ENCODE results near the gene UBE2L6. TPM values are rescaled to one million over a fixed set of nuclear protein-coding genes. Genes with fewer than 3 reads are reported as not detected.

The UBE2L6 gene
- total RNA-seq, 3 donors from 2014 or later, result 25.9 to 66.2 (median 48.1) TPM

DNA sequence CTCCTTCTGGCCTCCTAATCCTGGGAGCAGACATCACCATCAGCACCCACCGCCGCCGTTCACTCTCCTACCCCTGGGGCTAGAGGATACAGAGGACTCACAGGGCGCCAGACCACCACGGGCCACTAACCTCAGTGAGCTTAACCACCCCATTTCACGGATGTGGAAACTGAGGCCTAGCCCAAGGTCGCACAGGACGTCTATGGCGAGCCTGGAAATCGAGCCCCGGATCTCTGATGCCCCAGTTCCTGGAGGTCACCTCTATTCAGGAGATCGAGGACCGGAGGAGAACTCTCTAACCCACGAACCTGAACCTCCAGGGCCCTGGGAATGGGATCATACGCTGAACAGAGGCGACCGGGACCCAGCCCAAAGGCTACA, 37.3 kb downstream of the UBE2L6 start:
- no peaks in the 10 kb centered on the region for H3K36me3 ChIP-seq
- peak overlapping the region; percentile 60 to 79 (median 76) for H3K4me3 ChIP-seq
- TF ChIP-seq POLR2A (IDR thresholded peaks at IDR 0.05), result no peak
- TF ChIP-seq POLR2AphosphoS5 (IDR thresholded peaks at IDR 0.05), result no peak
- TF ChIP-seq CTCF (IDR thresholded peaks at IDR 0.05), result no peak
- H3K27me3 ChIP-seq, result no peaks in the 10 kb centered on the region
- peaks cover 0 to 5% of the 10 kb centered on the region in 2 donors for H3K4me1 ChIP-seq
- intact Hi-C loops (cut with DNase I; ENCODE audit: low total_unique reads), result no loop called here
- H3K9me3 ChIP-seq, result no peaks in the 10 kb centered on the region
- no peak for DNase-seq (ENCODE audit: low spot score in 2 of 2)
- H3K27ac ChIP-seq, result peak overlapping the region; percentile 67 to 83

- DNase-seq (ENCODE audit: low spot score in 2 of 2), result no peak
- Histone ChIP-seq H3K36me3 (no peaks in the 10 kb centered on the region), H3K9me3 (no peaks in the 10 kb centered on the region), H3K27me3 (no peaks in the 10 kb centered on the region), H3K27ac (no peak overlapping the region), H3K4me3 (no peak overlapping the region), H3K4me1 (peaks cover 0 to 5% of the 10 kb centered on the region in 2 donors)
- intact Hi-C loops (cut with DNase I; ENCODE audit: low total_unique reads), result loop anchor here (5.0 kb wide), 1 partner anchor 72 kb away; no protein-coding TSS in a partner anchor
- TF ChIP-seq CTCF (IDR thresholded peaks at IDR 0.05) (no peak), POLR2AphosphoS5 (IDR thresholded peaks at IDR 0.05) (no peak), POLR2A (IDR thresholded peaks at IDR 0.05) (no peak)
Measured at GRCh38 chr11:57529012-57529411, 38.5 kb downstream of the UBE2L6 start.

DNA sequence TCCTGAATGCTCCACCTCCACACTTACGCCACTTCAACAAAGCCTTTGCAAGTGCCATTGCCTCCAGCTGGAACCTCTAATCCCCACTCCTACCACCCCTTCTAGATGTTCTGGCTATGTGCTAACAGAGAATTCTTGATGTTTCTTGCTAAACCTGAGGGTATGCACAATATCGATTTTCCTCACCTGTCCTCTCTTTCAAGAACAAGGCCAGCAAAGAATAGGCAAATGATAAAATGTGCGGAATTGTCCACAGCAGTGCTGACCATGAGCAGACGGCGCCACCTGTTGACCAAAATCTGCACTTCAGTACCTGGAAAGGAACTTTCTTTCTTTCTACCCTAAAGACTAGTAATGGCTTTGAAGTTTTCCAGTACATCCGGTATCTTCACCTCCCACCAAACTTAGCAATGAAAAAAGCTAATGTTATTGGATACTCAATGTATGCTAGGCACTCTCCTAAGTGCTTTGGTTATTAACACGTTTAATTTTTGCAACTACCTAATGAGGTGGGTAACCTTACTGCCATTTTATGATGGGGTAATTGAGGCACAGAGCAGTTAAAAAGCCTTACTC, 40.3 kb downstream of the UBE2L6 start:
- intact Hi-C loops (cut with DNase I; ENCODE audit: low total_unique reads), result loop anchor here (5.0 kb wide), 1 partner anchor 70 kb away; no protein-coding TSS in a partner anchor
- DNase-seq (ENCODE audit: low spot score in 2 of 2), result peak; percentile 56 to 76
- H3K9me3 ChIP-seq, result no peaks in the 10 kb centered on the region
- H3K27me3 ChIP-seq, result no peaks in the 10 kb centered on the region
- no peak overlapping the region for H3K27ac ChIP-seq
- H3K4me1 ChIP-seq, result peaks cover 0 to 5% of the 10 kb centered on the region in 2 donors
- H3K4me3 ChIP-seq, result no peak overlapping the region
- no peaks in the 10 kb centered on the region for H3K36me3 ChIP-seq
- TF ChIP-seq POLR2AphosphoS5 (IDR thresholded peaks at IDR 0.05), result no peak
- TF ChIP-seq POLR2A (IDR thresholded peaks at IDR 0.05), result no peak
- TF ChIP-seq CTCF (IDR thresholded peaks at IDR 0.05), result peak; percentile 91 to 96 (median 95)

DNA sequence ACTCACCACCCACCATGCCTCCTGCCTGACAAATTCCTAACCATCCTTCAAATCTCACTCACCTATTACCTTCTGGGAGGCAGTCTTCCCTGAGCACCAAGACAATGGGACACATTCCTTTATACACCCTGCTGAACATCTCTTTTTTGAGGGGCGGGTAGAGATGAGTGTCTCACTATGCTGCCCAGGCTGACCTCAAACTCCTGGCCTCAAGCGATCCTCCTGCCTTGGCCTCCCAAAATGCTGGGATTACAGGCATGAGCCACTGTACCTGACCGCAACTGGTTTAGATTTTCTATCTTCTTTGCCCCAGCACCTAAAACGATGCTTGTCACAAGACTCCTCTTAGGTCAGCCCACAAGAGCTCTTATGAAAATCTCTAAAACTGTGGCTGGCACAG, 44.1 kb downstream of the UBE2L6 start:
- no peak overlapping the region for H3K27ac ChIP-seq
- no peak for DNase-seq (ENCODE audit: low spot score in 2 of 2)
- H3K4me1 ChIP-seq, result no peaks in the 10 kb centered on the region
- intact Hi-C loops (cut with DNase I; ENCODE audit: low total_unique reads), result no loop called here
- H3K4me3 ChIP-seq, result no peak overlapping the region
- no peaks in the 10 kb centered on the region for H3K27me3 ChIP-seq
- H3K36me3 ChIP-seq, result no peaks in the 10 kb centered on the region
- TF ChIP-seq CTCF (IDR thresholded peaks at IDR 0.05), result no peak
- no peak for TF ChIP-seq POLR2A (IDR thresholded peaks at IDR 0.05)
- no peak for TF ChIP-seq POLR2AphosphoS5 (IDR thresholded peaks at IDR 0.05)
- H3K9me3 ChIP-seq, result no peaks in the 10 kb centered on the region

DNA sequence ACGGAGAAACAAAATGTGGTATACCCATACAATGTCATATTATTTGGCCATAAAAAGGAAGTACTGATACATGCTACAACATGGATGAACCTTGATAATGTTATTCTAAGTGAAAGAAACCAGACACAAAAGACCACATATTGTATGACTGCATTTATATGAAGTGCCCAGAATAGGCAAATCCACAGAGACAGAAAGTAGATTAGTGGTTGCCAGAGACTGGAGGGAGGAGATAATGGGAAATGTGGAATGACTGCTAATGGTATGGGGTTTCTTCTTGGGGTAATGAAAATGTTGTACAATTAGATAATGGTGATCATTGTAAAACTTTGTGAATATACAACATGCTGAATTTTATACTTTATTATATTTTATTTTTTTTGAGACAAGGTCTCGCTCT, 46.4 kb downstream of the UBE2L6 start:
- no peak overlapping the region for H3K27ac ChIP-seq
- no peak for DNase-seq (ENCODE audit: low spot score in 2 of 2)
- TF ChIP-seq CTCF (IDR thresholded peaks at IDR 0.05) (no peak), POLR2A (IDR thresholded peaks at IDR 0.05) (no peak), POLR2AphosphoS5 (IDR thresholded peaks at IDR 0.05) (no peak)
- no peaks in the 10 kb centered on the region for H3K4me1 ChIP-seq
- H3K4me3 ChIP-seq, result no peak overlapping the region
- no peaks in the 10 kb centered on the region for H3K27me3 ChIP-seq
- intact Hi-C loops (cut with DNase I; ENCODE audit: low total_unique reads), result no loop called here
- H3K36me3 ChIP-seq, result no peaks in the 10 kb centered on the region
- no peaks in the 10 kb centered on the region for H3K9me3 ChIP-seq

Measured in breast epithelium (tissue), 4 donors.